WTC11 (cell line): ENCODE results near the gene DSTN.

Experiments
- ATF1 ChIP-seq: sonication (generic); formaldehyde crosslinking; IDR thresholded peaks from 2 replicates; pipeline ENCODE4 v1.8.1; 2023; ENCODE audit warnings: mild to moderate bottlenecking, moderate library complexity, missing genetic modification reagents
- CBFB ChIP-seq: sonication (generic); formaldehyde crosslinking; IDR thresholded peaks from 2 replicates; pipeline ENCODE4 v1.8.1; 2022; ENCODE audit warnings: mild to moderate bottlenecking, low read depth, missing genetic modification reagents
- E2F4 ChIP-seq: sonication (generic); formaldehyde crosslinking; IDR thresholded peaks from 2 replicates; pipeline ENCODE4 v1.8.1; 2022; ENCODE audit warnings: low read depth, mild to moderate bottlenecking, moderate library complexity, missing genetic modification reagents, borderline replicate concordance
- USF1 ChIP-seq: sonication (generic); formaldehyde crosslinking; IDR thresholded peaks from 2 replicates; pipeline ENCODE4 v1.8.0; 2022; ENCODE audit warnings: mild to moderate bottlenecking, missing genetic modification reagents
- ZBTB21 ChIP-seq: sonication (generic); formaldehyde crosslinking; IDR thresholded peaks from 2 replicates; pipeline ENCODE4 v1.8.1; 2023; ENCODE audit warnings: mild to moderate bottlenecking, missing genetic modification reagents, borderline replicate concordance
- ZNF121 ChIP-seq: sonication (generic); formaldehyde crosslinking; IDR thresholded peaks from 2 replicates; pipeline ENCODE4 v1.8.0; 2023; ENCODE audit warnings: missing genetic modification reagents
- ZNF263 ChIP-seq: sonication (generic); formaldehyde crosslinking; IDR thresholded peaks from 2 replicates; pipeline ENCODE4 v1.8.1; 2022; ENCODE audit warnings: low read depth, mild to moderate bottlenecking, moderate library complexity, missing genetic modification reagents
- ZNF317 ChIP-seq: sonication (generic); formaldehyde crosslinking; IDR thresholded peaks from 2 replicates; pipeline ENCODE4 v1.8.1; 2023; ENCODE audit warnings: low read depth, mild to moderate bottlenecking, moderate library complexity, missing genetic modification reagents, borderline replicate concordance
- ZNF423 ChIP-seq: fragments of 250-450 bp; sonication (Bioruptor Pico); IDR thresholded peaks from 2 replicates; pipeline ENCODE4 v2.1.2; 2022; ENCODE audit warnings: mild to moderate bottlenecking, moderate library complexity
- TF ChIP-seq, protein P1 (sequence below): sonication (generic); formaldehyde crosslinking; IDR thresholded peaks from 2 replicates; pipeline ENCODE4 v1.8.1; 2022; ENCODE audit warnings: mild to moderate bottlenecking, moderate library complexity, missing genetic modification reagents
- TF ChIP-seq, protein P2 (sequence below): fragments of 200-600 bp; IDR thresholded peaks from 2 replicates; pipeline ENCODE4 v1.8.0; 2022; ENCODE audit warnings: antibody characterized with exemption
- TF ChIP-seq, protein P3 (sequence below): sonication (generic); formaldehyde crosslinking; conservative IDR thresholded peaks from 2 replicates; pipeline ENCODE4 v1.8.1; 2022; ENCODE audit warnings: mild to moderate bottlenecking, missing genetic modification reagents
- TF ChIP-seq, protein P4 (sequence below): sonication (generic); formaldehyde crosslinking; IDR thresholded peaks from 2 replicates; pipeline ENCODE4 v1.8.1; 2023; ENCODE audit warnings: mild to moderate bottlenecking, missing genetic modification reagents, borderline replicate concordance
- TF ChIP-seq, protein P5 (sequence below): sonication (generic); formaldehyde crosslinking; IDR thresholded peaks from 2 replicates; pipeline ENCODE4 v1.8.0; 2023; ENCODE audit warnings: mild to moderate bottlenecking, missing genetic modification reagents

DNA sequence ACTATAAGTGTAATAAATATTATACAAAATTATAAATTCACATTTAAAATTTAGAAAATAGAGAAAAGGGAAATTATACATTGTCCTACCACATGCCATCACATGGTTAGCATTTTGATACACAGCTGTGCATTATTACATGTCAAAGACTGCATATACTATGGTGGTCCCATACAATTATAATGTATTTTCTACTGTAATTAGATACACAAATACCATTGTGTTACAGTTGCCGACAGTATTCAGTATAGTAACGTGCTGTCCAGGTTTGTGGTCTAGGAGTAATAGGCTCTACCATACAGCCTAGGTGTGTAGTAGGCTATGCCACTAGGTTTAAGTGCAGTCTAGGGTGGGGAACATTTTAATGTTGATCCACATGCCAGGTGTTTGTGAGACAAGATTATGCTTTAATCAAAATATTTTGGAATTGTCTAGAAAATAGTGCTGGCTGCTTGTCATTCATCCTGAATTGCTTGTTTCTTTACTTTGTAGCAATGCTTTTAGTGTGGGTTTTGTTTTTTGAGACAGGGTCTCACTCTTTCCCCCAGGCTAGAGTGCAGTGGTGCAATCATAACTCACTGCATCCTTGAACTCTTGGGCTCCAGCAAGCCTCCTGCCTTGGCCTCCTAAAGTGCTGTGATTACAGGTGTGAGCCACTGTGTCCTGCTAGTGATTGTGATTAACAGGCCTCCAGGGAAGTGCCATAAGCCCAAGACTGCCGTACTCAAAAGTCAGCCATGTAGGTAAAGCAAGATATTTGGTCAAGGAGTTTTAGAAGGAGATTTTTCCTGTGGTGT is 39.0 kb downstream of the DSTN start:
- no peak for TF ChIP-seq CBFB
- TF ChIP-seq ZBTB21 (CRISPR knock-in tag), result no peak
- TF ChIP-seq USF1 (CRISPR knock-in tag), result no peak
- TF ChIP-seq, protein P1, sequence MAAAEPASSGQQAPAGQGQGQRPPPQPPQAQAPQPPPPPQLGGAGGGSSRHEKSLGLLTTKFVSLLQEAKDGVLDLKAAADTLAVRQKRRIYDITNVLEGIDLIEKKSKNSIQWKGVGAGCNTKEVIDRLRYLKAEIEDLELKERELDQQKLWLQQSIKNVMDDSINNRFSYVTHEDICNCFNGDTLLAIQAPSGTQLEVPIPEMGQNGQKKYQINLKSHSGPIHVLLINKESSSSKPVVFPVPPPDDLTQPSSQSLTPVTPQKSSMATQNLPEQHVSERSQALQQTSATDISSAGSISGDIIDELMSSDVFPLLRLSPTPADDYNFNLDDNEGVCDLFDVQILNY, result no peak
- TF ChIP-seq, protein P2, sequence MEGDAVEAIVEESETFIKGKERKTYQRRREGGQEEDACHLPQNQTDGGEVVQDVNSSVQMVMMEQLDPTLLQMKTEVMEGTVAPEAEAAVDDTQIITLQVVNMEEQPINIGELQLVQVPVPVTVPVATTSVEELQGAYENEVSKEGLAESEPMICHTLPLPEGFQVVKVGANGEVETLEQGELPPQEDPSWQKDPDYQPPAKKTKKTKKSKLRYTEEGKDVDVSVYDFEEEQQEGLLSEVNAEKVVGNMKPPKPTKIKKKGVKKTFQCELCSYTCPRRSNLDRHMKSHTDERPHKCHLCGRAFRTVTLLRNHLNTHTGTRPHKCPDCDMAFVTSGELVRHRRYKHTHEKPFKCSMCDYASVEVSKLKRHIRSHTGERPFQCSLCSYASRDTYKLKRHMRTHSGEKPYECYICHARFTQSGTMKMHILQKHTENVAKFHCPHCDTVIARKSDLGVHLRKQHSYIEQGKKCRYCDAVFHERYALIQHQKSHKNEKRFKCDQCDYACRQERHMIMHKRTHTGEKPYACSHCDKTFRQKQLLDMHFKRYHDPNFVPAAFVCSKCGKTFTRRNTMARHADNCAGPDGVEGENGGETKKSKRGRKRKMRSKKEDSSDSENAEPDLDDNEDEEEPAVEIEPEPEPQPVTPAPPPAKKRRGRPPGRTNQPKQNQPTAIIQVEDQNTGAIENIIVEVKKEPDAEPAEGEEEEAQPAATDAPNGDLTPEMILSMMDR, result no peak
- no peak for TF ChIP-seq ATF1
- TF ChIP-seq ZNF423 (CRISPR knock-in tag), result no peak
- TF ChIP-seq E2F4 (CRISPR knock-in tag), result no peak
- TF ChIP-seq, protein P3, sequence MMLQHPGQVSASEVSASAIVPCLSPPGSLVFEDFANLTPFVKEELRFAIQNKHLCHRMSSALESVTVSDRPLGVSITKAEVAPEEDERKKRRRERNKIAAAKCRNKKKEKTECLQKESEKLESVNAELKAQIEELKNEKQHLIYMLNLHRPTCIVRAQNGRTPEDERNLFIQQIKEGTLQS (CRISPR knock-in tag), result no peak
- no peak for TF ChIP-seq ZNF317
- TF ChIP-seq, protein P4, sequence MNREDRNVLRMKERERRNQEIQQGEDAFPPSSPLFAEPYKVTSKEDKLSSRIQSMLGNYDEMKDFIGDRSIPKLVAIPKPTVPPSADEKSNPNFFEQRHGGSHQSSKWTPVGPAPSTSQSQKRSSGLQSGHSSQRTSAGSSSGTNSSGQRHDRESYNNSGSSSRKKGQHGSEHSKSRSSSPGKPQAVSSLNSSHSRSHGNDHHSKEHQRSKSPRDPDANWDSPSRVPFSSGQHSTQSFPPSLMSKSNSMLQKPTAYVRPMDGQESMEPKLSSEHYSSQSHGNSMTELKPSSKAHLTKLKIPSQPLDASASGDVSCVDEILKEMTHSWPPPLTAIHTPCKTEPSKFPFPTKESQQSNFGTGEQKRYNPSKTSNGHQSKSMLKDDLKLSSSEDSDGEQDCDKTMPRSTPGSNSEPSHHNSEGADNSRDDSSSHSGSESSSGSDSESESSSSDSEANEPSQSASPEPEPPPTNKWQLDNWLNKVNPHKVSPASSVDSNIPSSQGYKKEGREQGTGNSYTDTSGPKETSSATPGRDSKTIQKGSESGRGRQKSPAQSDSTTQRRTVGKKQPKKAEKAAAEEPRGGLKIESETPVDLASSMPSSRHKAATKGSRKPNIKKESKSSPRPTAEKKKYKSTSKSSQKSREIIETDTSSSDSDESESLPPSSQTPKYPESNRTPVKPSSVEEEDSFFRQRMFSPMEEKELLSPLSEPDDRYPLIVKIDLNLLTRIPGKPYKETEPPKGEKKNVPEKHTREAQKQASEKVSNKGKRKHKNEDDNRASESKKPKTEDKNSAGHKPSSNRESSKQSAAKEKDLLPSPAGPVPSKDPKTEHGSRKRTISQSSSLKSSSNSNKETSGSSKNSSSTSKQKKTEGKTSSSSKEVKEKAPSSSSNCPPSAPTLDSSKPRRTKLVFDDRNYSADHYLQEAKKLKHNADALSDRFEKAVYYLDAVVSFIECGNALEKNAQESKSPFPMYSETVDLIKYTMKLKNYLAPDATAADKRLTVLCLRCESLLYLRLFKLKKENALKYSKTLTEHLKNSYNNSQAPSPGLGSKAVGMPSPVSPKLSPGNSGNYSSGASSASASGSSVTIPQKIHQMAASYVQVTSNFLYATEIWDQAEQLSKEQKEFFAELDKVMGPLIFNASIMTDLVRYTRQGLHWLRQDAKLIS (CRISPR knock-in tag), result no peak
- TF ChIP-seq, protein P5, sequence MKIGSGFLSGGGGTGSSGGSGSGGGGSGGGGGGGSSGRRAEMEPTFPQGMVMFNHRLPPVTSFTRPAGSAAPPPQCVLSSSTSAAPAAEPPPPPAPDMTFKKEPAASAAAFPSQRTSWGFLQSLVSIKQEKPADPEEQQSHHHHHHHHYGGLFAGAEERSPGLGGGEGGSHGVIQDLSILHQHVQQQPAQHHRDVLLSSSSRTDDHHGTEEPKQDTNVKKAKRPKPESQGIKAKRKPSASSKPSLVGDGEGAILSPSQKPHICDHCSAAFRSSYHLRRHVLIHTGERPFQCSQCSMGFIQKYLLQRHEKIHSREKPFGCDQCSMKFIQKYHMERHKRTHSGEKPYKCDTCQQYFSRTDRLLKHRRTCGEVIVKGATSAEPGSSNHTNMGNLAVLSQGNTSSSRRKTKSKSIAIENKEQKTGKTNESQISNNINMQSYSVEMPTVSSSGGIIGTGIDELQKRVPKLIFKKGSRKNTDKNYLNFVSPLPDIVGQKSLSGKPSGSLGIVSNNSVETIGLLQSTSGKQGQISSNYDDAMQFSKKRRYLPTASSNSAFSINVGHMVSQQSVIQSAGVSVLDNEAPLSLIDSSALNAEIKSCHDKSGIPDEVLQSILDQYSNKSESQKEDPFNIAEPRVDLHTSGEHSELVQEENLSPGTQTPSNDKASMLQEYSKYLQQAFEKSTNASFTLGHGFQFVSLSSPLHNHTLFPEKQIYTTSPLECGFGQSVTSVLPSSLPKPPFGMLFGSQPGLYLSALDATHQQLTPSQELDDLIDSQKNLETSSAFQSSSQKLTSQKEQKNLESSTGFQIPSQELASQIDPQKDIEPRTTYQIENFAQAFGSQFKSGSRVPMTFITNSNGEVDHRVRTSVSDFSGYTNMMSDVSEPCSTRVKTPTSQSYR (CRISPR knock-in tag), result no peak
- TF ChIP-seq ZNF263 (CRISPR knock-in tag), result no peak
- TF ChIP-seq ZNF121, result no peak
